ENCODE measurements around the gene CIB2.

GRCh38 chr15:78164010-78164409, 32.8 kb upstream of the CIB2 start:
- TF ChIP-seq CTCF (IDR thresholded peaks at IDR 0.05): no peak
- no peak for TF ChIP-seq EZH2 (IDR thresholded peaks at IDR 0.05; ENCODE audit: borderline replicate concordance, insufficient read depth, low read depth, low read length, poor library complexity, severe bottlenecking)
